CD4-positive, alpha-beta T cell treated with Interleukin-15 for 1 hour (primary cell): ENCODE measurements around the gene MAP1B.
"Not testable (repeated sequence)": the region's sequence is repeated elsewhere in the genome, so short reads cannot be mapped to it uniquely, and the experiment has no call there.

Experiments used
- DNase-seq: peaks from one replicate; pipeline ENCODE4 v3.0.0-alpha.2; 2020

MAP1B gene

DNA sequence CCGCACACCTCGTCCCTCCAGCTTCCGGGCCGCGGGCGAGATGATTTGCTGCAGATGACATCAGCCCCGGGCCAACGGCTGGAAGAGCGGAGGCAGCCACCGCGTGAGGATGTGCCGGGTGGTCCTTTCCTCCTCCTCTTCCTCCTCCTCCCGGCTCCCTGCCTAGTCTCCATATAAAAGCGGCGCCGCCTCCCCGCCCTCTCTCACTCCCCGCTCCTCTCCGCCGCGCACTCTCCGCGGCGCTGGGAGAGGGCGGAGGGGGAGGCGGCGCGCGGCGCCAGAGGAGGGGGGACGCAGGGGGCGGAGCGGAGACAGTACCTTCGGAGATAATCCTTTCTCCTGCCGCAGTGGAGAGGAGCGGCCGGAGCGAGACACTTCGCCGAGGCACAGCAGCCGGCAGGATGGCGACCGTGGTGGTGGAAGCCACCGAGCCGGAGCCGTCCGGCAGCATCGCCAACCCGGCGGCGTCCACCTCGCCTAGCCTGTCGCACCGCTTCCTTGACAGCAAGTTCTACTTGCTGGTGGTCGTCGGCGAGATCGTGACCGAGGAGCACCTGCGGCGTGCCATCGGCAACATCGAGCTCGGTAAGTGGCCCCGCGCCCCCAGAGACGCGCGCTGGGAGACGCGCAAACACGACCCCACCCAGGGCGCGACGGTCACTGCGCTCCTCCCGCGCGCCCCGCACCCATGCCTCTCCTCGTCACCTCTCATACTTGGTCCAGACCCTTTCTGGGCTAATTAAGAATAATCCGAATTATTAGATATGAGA lies at the start of gene MAP1B:
TSS of gene MAP1B (plus strand) at position 345 of the 770 bp plus-strand sequence. CDS start at position 402, 57 bp downstream.
- DNase-seq, result no peak

DNA sequence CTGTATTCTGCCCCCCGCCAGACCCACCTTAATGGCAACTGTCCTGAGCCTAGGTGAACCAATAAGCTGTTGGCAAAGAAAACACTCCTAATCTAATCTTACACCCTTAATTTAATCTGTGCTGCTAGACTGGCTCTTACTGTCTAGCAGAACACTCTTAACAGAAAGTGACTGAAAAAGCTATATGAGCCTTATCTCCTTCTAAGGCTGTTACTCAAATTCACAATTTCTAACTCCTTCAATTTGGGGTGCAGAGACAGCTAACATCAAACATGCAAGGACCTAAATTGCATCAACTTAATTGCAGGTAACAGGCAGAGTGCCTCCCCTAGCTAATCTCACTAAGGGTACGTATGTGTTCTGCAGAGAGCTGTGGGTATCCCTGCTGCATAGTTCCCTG lies 49.5 kb upstream of the MAP1B start:
- DNase-seq, result no peak

DNA sequence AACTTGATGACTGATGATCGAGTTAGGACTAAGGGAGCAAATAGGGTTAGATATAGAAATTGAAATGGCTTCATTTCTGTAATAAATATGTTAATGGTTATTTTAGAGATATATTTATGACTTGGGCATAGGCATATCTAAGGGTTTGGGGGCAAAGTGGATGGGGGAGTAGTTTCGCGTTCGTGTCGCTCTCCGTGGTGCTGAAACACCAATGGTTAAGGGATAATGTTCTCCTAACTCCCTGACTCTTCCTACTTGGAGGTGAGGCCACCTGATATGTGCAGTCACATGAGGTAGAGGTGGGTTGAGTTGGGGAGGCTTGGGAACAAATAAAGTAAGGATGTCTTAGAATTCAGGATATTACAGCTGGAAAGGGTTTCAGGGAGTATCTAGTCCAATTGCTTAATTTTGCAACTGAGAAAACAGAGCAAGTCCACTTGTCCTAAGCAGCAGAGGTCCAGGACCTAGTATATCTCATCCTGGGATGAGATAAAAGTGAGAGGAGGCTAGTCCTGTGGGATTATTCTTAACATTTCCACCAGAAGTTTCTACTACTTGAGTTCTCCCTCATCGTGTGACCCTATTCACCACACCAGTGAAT lies 44.0 kb upstream of the MAP1B start:
- no peak for DNase-seq

DNA sequence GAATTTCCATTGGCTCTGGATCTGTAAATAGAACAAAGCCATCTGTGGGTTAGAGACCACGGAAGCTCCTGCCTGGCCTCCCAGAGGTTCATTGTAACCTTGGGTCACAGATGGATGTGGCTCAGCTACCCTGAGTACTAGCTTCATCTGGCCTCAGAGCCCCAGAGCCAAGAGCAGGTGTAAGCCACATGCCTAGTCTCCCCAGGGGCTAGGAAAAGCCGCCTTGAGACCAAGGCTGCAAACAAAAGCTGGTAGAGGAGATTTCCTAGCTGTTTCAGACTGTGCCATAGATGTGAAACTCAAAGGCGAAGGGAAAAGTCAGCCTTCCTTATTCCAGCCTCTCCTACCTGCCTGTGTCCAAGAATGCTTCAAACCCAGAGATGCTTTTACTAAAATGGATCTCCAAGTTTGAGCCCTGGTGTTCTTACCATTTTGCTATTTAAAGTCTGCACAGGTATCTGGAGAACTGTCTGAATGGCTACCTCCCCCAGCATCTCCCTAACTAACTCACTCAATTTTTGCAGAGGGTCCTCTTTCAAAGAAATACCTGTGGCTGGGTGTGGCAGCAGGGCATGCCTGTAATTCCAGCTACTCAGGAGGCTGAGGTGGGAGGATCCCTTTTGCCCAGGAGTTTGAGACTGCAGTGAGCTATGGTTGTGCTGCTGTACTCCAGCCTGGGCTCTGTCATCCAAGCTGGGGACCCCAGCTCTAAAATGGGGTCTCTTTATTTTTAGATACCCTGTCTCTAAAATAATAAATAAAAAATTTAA lies 42.3 kb upstream of the MAP1B start:
- DNase-seq, result no peak

DNA sequence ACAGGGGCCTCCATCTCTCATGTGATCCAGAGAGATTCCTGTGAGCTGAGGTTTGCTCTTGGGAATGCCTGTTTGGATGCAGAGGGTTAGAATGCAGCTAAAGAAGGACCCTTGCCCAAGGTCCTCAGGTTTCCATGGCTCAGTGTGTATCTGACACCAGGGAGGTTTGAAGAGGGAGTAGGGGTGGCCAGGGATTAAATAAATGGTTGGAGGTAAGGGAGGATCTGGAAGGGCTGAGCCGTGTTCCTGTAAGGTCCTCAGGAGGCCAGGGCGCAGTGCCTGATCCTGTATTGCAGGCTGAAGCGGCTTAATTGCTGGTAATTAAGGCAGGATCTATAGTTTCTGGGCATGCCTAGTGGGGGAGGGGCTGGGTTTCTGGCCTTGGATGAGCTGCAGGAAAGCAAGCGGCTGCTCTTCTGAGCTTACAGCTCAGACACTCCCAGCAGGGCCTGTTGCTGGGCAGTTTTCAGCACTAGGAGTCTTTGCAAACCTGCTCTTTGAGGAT lies 41.5 kb upstream of the MAP1B start:
- no peak for DNase-seq

DNA sequence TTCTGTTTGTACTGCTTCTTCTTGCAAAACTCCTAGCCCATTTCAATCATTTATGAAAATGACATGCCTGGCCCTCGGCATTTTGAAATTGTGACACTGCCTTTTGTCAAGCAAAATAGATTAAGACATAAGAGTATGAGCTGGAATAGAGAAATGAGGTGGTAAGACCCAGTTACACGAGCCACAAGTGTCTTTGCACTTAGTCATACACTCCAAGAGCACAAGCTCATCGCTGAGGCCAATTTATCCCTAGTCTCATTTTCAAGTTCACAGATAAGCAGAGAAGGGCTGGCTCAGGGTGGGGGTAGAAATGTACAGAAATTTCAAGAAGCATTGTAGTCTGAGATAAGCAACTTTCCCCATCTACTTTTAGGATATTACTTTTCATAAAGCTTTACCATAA lies 40.6 kb upstream of the MAP1B start:
- DNase-seq, result no peak

DNA sequence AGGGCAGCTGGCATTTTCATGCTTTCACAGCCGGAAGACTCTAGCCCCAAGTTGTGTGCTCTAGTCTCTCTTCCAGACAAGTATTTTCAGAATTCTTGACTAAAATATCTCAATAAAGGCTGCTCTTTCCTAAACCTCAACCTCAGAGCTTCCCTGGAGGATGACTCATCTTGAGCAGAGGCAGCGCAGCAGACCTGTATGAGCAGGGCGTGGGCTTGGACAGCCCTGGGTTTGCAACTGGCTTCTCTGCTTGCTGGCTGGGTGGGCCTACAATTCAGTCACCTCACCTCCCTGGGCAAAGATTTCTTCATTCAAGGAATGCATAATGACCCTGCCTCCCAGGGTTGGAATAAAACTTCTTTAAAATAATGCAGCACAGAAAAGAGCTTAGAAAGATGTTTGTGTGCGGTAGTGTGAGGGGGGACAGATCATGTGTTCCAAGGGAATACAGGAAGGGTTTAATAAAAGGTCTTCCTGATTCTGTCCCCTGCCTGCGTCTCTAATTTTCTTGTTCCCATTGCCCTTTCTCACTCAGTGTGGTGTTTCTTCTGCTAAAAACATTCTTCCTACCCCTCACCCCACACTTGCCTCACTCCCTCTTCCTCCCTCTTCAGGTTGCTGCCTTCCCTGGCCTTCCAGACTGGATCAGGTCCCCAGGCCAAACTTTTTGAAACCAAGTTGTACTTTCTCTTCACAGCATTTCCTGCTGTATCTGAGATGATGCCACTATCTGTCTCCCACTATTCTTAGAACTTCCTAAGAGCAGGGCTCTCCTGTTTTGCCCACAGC lies 39.4 kb upstream of the MAP1B start:
- DNase-seq, result no peak

DNA sequence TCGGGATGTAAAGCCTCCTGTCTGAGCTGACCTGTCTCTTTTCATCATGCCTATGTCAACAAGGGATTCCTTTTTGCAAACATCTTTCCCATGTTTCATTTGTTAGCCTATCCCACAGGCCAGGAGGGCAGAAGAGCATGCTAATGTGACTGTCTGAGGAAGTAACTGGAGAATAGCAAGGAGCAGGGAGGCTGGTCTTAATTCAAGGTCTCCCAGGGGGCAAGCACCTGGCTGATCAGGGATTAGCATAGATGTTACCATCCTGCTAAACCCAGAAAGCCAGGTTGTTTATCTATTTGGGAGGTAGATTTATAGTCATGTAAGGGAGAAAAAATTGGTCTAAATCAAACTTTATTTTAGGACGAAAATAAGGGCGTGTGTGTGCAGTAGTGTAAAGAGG lies 36.7 kb upstream of the MAP1B start:
- DNase-seq, result no peak

DNA sequence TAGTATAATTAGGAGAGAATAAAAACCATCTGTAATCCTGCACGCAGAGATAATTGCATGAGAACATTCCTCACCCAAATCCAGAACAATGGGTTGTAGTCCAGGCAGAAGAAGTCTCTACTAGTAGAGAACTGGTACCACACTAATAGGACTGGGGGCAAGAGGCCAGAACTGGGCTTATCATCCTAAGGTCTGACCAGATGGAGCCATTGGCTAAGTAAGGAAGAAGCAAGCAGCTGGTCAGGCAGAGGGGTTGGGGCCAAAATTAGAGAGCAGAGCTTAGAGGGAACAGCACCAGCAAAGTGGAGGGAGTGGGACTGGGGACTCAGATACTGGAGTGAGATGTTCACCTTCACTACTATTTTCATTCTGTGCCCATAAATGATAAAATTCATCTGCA lies 35.4 kb upstream of the MAP1B start:
- no peak for DNase-seq

DNA sequence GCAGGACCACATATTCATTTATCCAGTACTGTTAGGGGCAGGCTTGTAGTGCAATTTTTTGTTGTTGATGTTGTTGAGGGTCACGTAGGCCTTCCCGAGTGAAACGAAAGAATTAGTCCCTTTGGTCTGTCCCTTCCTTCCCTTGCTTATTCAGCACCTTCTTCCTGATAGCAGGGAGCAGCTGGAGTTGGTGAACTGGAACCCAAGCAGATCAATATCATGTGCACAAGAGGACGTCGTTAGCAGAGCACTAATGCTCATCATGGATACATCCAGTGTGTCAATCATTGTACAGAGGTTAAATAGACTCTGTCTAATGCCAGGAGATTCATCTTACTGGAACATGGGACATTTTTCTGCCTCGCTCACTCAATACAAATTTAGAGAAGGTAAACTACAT lies 33.0 kb upstream of the MAP1B start:
- no peak for DNase-seq

DNA sequence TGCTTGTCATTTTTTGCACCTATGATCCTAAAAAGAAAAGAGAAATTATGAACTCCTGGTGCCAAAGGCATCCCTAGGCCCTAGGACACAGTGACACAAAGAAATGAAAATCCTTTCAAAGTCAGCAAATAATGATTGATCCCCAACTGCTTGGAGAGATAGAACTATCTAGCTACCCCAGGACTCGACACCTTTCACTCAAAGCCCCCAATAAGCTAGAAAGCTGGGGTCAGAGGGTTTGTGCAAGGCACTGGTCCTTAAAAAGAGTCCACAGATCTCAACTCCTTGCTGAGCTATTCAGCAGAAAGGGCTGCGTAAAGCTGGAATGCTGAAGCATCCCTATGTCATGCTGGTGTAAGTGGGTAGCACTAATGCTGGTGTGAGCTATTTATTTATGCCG lies 31.8 kb upstream of the MAP1B start:
- DNase-seq, result no peak

DNA sequence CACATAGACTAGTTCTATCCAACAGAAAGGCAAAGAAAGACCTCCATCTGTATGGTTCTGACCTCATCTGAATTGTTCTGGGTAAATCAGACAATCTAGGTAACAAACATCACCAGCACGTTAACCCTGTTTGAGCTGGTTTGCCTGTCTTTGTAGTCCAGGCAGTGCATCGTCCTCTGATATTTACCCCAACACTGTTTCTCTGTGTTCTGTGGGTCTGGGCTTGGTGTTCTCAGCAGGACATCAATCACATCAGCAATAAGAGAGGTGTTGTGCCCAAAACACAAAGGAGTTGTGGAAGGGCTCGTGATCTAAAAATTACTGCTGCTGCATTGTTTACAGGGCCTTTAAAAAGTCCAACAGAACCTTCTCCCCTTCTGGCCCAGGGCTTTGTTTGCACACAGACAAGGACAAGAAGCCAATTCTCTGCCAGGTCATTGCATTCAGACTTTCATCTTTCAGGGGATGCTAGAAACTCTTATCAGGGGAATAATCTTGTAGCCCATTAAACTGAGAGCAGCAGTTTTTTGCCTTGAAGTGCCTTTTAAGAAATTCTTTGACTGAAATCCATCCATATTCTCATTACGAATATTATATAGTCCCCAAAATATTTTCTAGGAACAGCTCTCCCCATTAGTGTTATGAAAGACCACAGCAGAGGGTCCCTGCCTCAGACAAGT lies 30.5 kb upstream of the MAP1B start:
- DNase-seq, result no peak

DNA sequence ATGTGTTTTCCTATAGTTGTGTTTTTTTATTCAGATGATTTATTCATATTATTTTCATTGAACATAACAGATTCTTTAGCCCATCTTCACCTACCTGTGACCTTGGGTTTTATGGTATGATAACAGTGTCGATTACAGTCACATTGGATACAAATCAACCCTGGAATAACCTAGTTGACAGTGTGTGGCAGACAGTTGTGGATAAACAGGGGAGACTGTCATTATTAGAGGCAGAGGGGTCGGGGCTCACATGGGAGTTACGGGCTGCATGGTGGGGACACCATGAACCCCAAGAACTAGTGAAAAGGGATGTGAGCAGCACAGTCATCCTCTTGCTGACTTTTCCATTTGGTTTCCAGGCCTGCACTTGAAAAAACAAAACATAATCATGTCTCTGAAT lies 29.9 kb upstream of the MAP1B start:
- DNase-seq, result no peak

DNA sequence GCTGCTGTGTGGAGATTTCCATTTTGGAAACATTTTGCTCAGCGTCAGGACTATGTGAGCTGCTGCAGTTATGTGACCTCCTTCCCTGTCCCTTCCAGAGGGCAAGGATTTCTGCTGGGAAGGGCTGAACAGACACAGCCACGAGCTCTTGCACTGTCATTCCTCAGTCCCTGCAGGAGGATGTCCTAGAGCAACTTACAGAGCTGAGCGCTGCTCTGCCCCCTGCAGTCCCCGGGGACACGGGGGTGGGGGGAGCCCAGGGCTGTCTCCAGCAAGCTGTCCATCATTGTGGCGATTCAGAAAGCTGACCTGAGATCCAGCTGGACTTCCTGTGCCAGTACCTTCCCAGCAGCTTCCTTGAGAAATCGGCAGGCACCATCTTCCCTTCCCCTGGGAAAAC lies 28.0 kb upstream of the MAP1B start:
- DNase-seq, result no peak

DNA sequence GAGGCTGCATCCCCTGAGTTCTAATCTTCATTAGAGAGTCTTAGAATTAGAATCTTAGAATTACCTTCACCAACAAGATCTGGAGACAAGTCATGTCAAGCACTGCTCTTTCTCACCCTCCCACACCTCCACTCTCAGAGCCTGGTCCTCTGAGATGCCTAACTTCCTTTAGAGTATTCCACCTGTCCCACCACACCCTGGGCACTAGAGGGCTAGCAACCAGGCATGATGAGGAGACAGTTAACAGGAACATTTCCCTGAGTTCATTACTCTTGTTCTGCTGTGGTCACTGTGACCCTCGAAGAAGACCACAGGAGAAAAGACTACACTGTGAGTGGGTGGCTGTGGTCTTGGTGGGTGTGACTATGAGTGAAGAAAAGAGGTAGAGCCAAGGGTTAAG lies 25.2 kb upstream of the MAP1B start:
- DNase-seq, result no peak

DNA sequence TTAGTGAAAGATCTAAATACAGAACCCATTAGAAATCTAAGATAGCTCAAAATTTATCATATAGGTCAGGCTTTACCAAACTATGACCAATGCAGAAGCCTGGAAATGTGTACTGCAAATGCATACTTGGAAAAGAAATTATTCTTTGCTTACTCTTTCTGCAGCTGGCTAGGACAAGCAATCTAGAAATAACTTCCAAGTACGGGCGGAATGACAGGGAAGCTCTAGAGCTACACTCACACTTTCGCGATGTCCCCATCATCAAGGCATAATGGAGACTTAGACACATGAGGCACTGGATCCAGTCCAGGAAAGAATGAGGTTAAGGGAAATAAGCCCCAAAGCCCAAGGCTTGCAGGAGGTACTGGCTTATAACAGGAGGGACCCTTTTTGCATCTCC lies 22.4 kb upstream of the MAP1B start:
- no peak for DNase-seq

DNA sequence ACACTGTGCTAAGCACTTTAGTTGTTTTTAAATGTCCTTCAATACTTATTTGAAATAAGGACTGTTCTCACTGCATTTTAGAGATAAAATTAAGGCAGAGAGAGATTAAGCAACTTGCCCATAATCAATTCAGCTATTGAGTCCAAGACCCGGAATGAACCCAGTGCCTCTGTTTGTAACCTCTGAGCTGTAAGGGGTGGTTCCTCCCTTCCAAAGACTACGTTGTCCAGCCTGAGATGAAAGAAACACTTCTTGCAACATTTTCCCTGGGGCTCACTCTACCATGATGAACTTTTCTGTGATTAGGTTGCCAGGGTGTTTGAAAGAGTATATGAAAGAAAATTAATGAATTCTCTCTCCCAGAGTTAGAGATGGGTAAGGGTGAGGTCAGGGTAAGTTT lies 22.0 kb upstream of the MAP1B start:
- DNase-seq, result no peak

DNA sequence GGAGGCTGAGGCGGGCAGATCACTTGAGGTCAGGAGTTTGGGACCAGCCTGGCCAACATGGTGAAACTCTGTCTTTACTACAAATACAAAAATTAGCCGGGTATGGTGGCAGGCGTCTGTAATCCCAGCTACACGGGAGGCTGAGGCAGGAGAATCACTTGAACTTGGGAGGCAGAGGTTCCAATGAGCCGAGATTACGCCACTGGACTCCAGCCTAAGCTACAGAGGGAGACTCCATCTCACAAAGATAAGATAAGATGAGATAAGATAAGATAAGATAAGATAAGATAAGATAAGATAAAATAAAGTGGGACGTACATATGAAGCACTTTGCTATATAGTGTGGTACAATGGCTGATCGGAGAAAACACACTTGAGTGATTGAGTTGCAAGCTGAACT lies 17.6 kb upstream of the MAP1B start:
- DNase-seq, result not testable (repeated sequence)

DNA sequence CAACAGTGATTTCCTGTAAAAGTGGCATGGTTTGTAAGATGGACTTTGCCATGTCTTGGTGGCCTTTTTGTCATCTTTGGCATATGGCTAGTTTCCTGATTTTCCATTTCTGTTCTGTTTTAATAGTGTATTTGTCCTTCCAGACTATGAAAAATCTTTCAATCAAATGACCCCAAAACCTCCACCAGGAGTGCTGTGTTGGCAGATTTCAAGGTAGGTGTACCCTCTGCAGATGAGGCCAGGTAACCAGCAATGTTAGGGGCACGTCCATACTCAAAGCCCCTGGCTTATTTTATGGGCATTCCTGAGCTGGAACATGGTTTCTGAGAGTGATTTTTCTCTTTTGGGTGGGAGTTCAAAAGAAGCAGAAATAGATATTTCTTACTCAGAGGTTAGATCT lies 15.2 kb upstream of the MAP1B start:
- DNase-seq, result no peak

DNA sequence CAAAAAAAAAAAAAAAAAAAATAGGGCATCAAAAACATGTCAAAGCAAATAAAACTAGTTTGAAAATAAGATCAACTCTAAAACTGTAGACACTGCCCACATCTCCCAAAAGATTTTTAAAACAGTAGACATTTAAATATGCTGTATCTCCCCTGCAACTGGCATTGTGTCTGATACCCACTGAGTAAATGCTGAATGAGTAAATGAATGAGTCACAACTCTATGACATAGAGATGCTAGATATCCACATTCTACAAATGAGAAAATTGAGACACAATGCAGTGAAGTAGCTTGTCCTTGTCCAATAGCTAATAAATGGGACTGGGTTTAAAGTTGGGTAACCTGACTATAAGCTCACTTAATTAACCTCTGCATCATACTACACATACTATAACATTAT lies 14.1 kb upstream of the MAP1B start:
- DNase-seq, result no peak

DNA sequence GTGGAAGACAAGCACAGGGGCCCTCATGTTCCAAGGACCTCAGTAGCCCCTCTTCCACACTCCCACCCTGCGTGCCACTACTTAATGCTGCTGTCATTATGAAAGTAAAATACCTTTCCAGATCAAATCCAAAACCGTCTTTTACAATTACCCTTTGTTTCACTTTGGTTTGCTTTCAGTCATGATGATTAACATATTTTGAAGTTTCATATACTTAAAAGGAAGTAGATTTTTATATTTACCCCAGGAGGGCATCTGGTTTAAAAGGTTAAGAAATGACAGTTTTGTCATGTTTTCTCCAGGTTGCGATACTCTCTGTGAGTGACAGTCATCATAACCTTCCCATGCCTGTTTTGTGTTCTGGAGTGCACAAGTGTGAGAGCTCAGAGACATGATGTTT lies 13.5 kb upstream of the MAP1B start:
- no peak for DNase-seq

DNA sequence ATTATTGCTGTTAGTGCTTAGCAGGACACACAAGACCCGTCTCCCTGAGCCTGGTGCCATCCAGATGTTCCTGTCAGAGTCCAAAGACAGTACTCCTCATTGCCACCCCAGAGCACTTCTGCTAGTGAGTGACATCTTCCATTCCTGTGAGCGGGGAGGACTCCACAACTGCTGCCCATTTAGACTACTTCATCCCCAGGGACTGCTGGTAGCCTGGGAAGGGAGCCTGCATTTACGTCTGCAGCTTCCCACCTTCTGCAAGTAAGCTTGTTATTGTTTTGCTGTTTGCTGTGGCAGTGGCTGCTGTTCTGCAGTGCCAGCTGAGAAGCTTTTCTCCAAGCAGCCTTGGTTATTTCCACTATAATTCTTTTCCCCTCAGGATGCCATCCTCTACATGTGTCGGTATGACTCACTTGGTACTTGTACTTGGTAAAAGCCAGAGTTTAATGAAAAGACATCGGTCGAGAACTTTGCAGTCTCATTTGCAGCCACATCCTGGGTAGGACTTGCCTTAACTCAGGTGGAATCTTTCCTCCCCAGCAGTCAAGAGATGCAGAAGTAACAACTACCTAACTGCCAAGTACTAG lies 10.6 kb upstream of the MAP1B start:
- DNase-seq, result no peak
